ENCODE measurements around the gene ARRDC1. TPM values are rescaled to one million over a fixed set of nuclear protein-coding genes. Genes with fewer than 3 reads are reported as not detected.

Gene ARRDC1
- 10.7 and 21.8 TPM in 2 replicates for total RNA-seq

GRCh38 chr9:137605121-137606004 lies at the start of gene ARRDC1:
ARRDC1 (plus strand) TSS chr9:137605686; CDS start chr9:137605718, 32 bp downstream.

GRCh38 chr9:137578518-137579258 lies 26.8 kb upstream of the ARRDC1 start, which contains the start of gene DPH7:
DPH7 (minus strand) TSS chr9:137578925; CDS start chr9:137578777, 148 bp downstream.

GRCh38 chr9:137590469-137591383 lies 14.8 kb upstream of the ARRDC1 start, which contains the start of gene ZMYND19:
ZMYND19 (minus strand) TSS chr9:137590512; CDS start chr9:137590263, 249 bp downstream.

GRCh38 chr9:137618105-137619067 lies 12.9 kb downstream of the ARRDC1 start, which contains the start of gene EHMT1:
EHMT1 (plus strand) TSS chr9:137619005; CDS start chr9:137619029, 24 bp downstream.

Other genes with a start within 250 kb of the ARRDC1 start
- gene EXD3, start 182.5 kb upstream of the ARRDC1 start, total RNA-seq = 10.8 and 12.2 TPM in 2 replicates
- gene NOXA1, start 182.3 kb upstream of the ARRDC1 start, total RNA-seq = 0.18 and 0.30 TPM in 2 replicates
- gene ENTPD8, start 164.3 kb upstream of the ARRDC1 start, total RNA-seq = not detected in 2 replicates
- gene NSMF, start 146.4 kb upstream of the ARRDC1 start, total RNA-seq = 11.3 and 26.0 TPM in 2 replicates
- gene PNPLA7, start 55.3 kb upstream of the ARRDC1 start, total RNA-seq = 0.59 and 2.3 TPM in 2 replicates
- 31.2 and 39.8 TPM in 2 replicates for gene MRPL41, start 53.8 kb upstream of the ARRDC1 start, total RNA-seq
- gene DPH7, start 26.8 kb upstream of the ARRDC1 start, total RNA-seq = 25.2 and 28.8 TPM in 2 replicates
- gene ZMYND19, start 15.2 kb upstream of the ARRDC1 start, total RNA-seq = 18.3 and 18.4 TPM in 2 replicates
- 30.6 and 58.9 TPM in 2 replicates for gene EHMT1, start 13.3 kb downstream of the ARRDC1 start, total RNA-seq